GM18873 (cell line): ENCODE data around the gene ABHD6.
"Not testable (repeated sequence)": the region's sequence is repeated elsewhere in the genome, so short reads cannot be mapped to it uniquely, and the experiment has no call there.

Source experiments
- ATAC-seq: cut with Tn5 transposase; IDR thresholded peaks from one replicate; pipeline ENCODE4 v1.9.1; 2021; ENCODE audit warnings: mild to moderate bottlenecking, moderate library complexity, moderate number of reproducible peaks; ENCODE audit not compliant: unreplicated experiment, low FRiP score

Gene ABHD6

GRCh38 chr3:58271901-58272501 is 34.4 kb downstream of the ABHD6 start:
- no peak for ATAC-seq

DNA sequence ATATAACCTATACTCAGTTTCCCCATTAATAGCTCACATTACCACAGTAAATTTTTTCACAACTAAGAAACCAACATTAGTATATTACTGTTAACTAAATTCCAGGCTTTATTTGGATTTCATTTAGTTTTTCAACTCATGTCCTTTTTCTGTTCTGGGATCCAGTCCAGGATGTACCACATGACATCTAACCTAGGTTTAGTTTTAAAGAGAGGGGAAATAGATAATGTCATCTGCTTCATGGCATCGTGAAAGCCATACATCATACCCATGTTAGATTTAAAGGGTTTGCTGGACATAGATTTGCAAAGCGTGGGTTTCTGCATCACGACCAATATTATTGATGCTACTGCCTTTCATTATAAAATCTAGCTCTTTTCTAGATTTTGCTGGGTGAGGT is 35.3 kb downstream of the ABHD6 start:
- no peak for ATAC-seq

GRCh38 chr3:58273362-58273761 is 35.8 kb downstream of the ABHD6 start:
- not testable (repeated sequence) for ATAC-seq

DNA sequence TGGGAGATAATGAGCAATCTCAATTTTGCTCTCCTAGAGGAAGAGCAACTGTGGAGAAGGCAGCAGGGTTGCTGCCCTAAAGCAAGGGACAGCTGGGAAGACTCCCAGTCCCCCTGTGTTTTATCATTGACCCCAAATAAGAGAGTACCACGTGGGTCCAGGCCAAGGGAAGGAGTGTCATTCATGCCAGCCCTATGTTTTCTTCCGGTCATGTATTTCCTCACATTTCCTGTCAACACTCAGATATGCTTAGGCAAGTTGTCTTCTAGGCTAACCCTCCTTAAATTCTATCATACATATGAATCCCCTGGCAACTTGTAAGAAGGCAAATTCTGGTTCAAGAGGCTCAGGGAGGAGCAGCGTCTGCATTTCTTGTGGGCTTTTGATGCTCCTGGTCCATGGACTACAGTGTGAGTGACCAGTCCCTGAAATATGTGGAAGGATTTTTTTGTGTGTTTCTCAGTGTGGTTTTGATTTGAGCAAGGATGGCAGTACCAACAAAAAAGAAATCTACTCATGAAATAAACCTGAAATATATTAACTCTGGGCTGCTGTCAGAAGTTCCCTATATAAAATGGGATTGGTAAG is 36.5 kb downstream of the ABHD6 start:
- ATAC-seq = no peak

GRCh38 chr3:58281069-58281468 is 43.5 kb downstream of the ABHD6 start:
- ATAC-seq = no peak

- no peak for ATAC-seq
Observed at GRCh38 chr3:58285334-58285733, 47.7 kb downstream of the ABHD6 start.

DNA sequence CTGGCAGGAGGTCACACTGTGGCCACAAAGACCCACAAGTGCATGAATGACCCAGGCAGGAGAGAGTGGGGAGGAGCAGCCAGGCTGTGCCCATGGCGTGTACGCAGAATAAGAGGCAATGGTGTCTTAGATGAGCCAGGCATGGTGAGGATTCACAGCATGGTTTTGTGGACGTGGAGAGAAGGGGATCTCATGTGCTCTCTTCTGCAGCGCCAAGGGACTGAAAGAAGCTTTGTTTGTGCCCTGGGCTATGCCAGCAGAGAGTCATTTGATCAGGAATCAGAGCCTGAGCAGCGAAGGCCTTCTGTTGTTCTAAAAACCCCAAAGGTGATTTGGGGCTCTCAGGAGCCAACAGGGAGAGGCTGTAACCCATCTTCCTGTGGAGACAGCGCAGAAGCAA is 49.8 kb downstream of the ABHD6 start:
- ATAC-seq = no peak

GRCh38 chr3:58288011-58288728 is 50.6 kb downstream of the ABHD6 start:
- ATAC-seq = no peak

DNA sequence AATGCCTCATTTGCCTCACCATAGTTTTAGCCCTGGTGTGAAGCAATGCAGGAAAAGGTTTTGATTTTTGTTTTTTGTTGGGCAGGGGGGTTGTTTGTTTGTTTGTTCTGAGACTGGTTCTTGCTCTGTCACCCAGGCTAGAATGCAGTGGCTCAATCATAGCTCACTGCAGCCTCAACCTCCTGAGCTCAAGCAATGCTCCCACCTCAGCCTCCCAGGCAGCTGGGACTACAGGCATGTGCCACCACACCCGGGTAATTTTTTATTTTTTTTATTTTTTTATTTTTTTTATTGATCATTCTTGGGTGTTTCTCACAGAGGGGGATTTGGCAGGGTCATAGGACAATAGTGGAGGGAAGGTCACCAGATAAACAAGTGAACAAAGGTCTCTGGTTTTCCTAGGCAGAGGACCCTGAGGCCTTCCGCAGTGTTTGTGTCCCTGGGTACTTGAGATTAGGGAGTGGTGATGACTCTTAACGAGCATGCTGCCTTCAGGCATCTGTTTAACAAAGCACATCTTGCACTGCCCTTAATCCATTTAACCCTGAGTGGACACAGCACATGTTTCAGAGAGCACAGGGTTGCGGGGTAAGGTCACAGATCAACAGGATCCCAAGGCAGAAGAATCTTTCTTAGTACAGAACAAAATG is 51.5 kb downstream of the ABHD6 start:
- not testable (repeated sequence) for ATAC-seq

DNA sequence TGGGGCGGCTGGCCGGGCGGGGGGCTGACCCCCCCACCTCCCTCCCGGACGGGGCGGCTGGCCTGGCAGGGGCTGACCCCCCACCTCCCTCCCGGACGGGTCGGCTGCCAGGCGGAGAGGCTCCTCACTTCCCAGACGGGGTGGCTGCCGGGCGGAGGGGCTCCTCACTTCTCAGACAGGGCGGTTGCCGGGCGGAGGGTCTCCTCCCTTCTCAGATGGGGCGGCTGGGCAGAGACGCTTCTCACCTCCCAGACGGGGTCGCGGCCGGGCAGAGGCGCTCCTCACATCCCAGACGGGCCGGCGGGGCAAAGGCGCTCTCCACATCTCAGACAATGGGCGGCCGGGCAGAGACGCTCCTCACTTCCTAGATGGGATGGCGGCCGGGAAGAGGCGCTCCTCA is 52.9 kb downstream of the ABHD6 start:
- ATAC-seq = not testable (repeated sequence)

DNA sequence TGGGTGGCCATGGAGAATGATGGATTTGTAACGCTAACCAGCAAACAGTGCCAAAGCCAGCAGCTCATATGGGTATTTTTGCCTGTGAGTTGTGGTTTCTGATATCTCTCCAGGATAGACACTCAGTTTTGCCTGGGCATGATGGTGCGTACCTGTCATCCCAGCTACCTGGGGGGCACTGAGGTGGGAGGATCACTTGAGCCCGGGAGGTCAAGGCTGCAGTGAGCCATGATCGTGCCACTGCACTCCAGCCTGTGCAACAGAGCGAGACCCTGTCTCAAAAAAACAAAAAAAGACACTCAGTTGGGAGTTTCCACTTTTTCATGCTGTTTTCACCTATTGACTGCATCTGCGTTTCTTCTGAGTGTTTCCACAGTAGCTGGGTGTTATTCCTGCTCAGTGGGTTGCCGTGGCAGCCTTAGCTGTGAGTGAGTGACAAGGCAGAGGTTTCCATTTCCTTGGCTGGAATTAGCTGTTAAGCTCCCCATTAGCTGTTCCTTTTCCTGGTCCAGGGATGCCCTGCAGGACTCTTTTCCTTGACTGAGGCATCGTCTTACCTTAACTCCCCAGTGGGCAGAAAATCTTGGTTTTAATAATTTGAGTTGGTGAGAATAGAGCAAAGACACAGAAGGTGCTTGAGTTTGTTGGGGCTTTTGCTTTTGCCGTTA is 54.2 kb downstream of the ABHD6 start:
- no peak for ATAC-seq

DNA sequence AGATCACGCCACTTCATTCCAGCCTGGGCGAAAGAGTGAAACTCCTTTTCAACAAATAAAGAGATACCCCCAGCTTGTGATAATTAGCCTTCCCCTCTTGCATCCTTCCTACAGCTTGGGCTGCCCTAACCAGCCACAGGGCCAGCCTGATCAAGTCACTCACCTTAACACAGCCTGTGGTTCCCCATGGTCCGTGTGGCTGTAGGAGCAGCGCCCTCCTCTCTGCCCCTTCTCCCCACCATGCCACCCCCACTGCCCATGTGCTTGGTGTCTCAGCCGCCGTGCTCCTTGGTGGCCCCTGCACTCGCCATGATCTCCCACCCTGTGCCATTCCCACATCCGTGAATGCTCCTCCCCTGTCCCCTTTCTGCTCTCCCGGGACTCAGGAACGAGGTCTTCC is 55.3 kb downstream of the ABHD6 start:
- ATAC-seq = no peak

DNA sequence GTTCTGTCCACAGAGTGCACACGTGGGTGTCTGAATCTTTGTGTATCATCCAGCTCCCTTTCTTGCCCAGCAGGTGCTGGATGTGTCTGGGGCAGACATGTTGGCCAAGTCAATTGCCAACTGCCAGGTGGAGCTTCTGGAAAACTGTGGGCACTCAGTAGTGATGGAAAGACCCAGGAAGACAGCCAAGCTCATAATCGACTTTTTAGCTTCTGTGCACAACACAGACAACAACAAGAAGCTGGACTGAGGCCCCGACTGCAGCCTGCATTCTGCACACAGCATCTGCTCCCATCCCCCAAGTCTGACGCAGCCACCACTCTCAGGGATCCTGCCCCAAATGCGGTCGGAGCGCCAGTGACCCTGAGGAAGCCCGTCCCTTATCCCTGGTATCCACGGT is 55.9 kb downstream of the ABHD6 start:
- ATAC-seq = no peak

DNA sequence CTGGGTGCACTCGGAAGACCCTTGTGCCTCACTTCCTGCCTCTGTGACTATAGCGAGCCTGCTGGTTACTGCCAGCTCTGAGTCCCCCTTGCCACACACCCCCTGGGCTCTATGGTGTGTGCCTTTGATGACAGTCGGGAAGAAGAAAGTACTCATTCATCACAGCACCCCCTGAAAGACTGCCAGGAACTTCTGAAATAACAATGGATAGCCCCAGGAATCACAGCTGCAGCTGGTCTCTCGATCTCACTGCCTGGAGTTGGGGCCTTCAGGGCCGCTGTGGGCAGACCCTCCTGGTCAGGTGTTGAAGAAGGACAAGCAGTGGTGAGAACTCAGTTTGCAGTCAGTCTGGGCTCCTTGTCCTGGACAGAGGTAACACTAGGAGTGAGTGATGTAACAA is 58.7 kb downstream of the ABHD6 start:
- ATAC-seq = no peak

GRCh38 chr3:58296843-58297242 is 59.3 kb downstream of the ABHD6 start:
- no peak for ATAC-seq

DNA sequence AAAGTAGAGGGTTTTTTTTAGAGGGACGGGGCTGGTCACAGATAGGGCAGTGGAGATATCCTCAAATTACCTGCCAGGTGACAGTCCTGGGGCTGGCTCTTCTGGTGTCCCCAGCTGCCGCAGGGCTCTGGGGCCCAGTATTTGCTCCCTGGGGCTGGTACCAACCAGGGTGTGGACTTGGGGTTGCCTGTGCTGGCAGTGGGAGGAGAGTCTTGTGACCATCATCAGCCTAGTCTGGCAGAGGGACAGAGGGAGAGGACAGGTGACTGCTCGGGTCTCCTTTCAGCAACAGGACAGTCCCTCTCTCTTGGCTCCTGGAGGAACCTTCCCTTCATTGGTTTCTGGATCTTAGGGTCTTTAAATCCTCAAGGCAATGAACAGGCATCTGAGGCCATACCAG is 60.6 kb downstream of the ABHD6 start:
- ATAC-seq = no peak

DNA sequence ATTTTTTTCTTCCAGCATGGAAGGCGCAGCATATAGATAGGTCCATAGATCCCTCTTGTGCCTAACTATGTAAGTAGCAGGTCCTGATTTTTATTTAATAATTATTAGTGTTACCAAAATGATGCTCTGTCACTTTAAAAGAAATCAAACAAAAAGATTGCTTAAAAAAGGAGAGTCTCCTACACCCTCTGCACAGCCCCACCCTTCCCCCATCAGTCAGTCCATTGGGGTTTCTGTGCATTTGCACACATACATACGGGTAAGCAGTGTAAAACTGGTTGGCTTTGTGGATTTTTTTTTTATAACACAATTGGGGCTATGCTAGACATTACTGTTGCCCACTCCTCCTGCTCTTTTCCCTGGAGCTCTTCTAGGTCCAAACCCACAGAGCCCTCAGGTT is 61.5 kb downstream of the ABHD6 start:
- no peak for ATAC-seq

DNA sequence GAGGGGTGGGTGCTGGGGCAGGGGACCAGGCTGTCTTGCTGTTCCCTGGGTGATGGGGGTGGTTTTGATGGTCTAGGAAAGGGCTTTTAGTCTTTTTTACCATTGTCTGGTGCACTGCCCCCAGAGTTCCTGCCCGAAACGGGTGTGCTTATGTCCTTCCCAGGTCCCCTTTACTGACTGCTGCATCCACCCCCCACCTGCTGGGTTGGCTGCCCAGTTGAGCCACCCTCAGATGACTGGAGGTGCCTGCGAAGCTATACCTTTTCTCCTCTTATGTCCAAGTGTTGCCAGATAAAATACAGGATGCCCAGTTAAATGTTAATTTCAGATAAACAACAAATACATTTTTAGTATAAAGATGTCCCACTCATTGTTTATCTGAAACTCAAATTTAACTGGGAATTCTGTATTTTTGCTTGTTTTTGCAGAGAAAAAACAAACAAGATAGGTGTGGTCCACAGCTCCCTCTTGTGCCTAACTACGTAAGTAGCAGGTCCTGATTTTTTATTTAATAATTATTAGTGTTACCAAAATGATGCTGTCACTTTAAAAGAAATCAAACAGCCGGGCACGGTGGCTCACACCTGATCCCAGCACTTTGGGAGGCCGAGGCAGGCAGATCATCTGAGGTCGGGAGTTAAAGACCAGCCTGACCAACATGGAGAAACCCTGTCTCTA is 62.4 kb downstream of the ABHD6 start:
- no peak for ATAC-seq

DNA sequence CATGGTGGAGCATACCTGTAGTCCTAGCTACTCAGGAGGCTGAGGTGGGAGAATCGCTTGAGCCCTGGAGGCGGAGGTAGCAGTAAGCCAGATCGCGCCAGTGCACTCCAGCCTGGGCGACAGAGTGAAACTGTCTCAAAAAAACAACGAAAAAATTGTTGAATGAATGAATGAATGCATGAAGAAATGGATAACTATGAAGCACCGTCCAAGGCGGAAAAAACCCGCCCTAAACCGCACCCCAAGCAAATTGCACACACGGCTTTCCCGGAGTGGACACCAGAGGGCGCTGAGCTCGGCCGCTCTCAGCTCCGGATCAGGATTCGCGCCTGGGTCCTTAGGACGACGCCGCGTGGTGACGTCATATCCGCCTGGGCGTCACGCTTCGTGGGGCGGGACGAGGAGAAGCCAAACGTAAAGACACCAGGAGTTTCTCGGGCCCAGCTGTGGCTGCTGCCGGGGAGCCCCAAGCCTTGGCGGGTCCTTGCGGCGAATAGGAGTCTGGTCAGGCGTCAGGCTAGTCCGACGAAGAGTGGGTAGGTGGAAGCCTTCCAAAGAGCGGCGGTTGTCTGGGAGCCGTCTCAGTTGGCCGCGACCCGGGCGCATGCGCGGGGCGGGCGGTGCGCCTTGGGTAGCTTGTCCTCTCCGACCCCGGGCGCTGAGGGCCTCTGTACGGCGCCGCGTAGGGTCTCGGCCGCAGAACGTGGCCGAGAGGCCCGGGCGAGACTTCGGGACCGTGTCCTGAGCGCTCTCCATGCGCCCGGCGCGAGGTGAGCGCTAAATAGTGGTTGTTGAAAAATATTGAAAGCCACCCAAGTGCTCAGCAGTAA is 68.5 kb downstream of the ABHD6 start, which contains the start of the genes HTD2 and RPP14:
Gene HTD2, plus strand, starts transcription at position 639 of the 830 bp plus-strand sequence. CDS start 11,094 bp downstream, outside the sequence.
Gene RPP14, plus strand, starts transcription at position 364 of the 830 bp plus-strand sequence. CDS start 4,085 bp downstream, outside the sequence.
- ATAC-seq = peak; percentile 83
